HL-60/S4 treated with phorbol 12-myristate 13-acetate at 8.2 ng/mL for 4 days and 3 days (cell line): ENCODE data around the gene HS3ST5.

ENCODE experiments used
- in situ Hi-C: fragments of 300-500 bp; cut with MboI; formaldehyde crosslinking; loops from 2 replicates; pipeline ENCODE4 v1.15.0; 2022; ENCODE audit warnings: low sequenced_read_pairs

Gene HS3ST5, protein sequence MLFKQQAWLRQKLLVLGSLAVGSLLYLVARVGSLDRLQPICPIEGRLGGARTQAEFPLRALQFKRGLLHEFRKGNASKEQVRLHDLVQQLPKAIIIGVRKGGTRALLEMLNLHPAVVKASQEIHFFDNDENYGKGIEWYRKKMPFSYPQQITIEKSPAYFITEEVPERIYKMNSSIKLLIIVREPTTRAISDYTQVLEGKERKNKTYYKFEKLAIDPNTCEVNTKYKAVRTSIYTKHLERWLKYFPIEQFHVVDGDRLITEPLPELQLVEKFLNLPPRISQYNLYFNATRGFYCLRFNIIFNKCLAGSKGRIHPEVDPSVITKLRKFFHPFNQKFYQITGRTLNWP

DNA sequence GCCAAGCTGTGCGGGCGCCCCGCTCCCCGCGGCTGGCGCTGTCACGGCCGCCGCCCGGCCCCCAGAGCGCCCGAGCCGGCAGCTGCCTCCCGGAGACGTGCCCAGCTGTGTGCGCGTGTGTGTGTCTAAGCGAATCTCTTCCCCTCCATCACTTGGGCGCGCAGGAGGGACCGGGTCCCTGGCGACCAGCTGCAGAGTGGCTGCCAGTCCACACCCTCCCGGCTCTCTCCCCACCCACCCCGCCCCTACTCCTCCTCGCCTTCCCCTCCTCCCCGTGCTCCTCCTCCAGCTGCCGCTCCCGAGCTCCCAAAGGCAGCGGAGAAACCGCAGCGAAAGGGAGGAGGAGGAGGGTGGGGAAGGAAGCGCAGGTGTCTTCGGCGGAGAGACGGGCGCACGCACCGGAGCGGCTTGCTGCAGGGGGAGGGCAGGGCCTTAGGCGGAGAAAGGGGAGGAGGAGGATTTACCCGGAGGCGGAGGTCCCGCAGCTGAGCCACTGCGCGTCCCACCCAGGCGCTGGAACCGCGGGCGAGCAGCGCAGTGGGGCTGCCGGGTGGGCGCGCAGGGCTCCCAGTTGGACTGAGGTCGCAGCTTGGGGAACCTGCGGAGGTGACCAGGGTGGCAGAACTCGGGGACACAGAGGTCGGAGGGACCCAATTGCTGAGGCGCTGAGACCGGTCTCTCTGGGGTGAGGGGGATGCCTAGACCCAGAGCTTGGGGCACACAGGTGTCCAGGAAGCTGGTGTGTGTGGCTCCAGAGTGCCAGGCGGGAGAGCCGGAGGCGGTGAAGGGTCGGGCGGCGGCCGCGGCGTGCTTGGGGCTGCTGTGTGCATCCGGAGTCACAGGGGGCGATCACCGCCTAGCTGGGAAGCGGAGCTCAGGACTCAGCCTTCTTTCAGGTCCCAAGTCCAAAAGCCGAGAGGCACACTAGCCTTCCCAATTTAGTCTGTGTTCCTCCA lies at the start of gene HS3ST5:
HS3ST5 (minus strand) TSS at position 198 of the 956 bp plus-strand sequence. CDS start 280,178 bp downstream, outside the sequence.
- in situ Hi-C loops: no loop called here

DNA sequence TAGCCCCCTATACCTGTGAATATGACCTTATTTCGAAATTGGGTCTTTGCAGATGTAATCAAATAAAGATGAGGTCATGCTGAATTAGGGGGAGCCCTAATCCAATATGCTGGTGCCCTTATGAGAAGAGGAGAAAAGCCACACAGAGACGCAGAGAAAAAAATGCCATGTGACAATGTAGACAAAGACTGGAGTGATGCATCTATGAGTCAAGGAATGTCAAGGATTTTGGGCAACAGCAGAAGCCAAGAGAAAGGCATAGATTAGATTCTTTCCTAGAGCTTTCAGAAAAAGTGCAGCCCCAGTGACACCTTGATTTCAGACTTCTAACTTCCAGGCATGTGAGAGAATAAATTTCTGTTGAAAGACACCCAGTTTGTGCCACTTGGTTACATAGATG lies 47.4 kb upstream of the HS3ST5 start:
- in situ Hi-C loops: no loop called here

DNA sequence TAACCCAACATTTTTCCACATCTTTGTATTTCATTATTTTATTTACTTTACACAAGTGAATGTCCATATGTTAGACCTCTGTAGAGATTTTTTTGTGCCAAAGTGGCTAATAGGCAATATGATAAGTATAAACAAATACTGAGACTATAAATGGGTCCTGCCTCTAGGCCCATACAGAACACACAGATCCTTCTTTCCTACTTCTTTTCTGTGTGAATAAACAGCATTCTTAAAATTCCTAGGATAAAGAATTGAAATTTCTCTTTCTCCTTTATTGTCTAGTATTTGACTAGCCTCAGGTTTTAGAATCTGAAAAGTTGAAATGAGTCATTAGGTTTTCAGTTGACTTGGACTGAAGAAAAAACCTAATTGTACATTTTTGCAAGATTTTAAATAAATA lies 46.3 kb upstream of the HS3ST5 start:
- in situ Hi-C loops: no loop called here

DNA sequence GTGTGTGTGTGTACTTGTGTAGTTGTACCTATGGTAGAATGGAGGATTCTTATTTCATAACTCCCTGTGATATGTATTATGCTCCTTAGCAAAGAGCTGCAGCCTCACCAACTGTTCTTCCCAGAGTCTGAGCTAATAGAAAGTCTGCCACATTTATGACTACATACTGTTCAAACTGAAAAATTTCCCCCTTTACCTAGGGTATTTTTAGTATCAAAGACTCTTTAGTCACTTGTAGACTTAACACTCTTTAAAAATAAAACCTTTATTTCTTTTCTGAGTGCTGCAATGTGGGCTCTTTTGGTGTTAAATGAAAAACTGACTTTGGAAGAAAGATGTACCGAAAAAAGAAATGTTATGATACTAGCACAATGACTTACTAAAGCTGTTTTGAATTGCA lies 39.6 kb upstream of the HS3ST5 start:
- in situ Hi-C loops: no loop called here

DNA sequence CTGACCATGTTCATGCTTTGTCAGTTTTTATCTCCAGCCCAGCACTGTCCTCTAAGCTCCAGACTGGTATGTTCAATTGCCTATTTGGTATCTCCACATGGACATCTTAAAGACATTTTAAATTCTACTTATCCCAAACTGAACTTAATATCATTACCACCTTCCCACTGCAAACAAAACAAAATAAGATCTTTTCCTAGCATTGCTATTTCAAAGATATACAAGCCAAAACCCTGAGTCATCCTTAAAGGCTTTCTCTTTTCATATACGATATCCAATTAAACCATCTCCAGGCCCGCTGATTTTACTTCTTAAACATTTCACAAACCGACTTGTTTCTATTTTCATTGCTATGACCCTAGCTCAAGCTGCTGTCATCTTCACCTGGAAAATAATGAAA lies 35.1 kb upstream of the HS3ST5 start:
- in situ Hi-C loops: no loop called here

DNA sequence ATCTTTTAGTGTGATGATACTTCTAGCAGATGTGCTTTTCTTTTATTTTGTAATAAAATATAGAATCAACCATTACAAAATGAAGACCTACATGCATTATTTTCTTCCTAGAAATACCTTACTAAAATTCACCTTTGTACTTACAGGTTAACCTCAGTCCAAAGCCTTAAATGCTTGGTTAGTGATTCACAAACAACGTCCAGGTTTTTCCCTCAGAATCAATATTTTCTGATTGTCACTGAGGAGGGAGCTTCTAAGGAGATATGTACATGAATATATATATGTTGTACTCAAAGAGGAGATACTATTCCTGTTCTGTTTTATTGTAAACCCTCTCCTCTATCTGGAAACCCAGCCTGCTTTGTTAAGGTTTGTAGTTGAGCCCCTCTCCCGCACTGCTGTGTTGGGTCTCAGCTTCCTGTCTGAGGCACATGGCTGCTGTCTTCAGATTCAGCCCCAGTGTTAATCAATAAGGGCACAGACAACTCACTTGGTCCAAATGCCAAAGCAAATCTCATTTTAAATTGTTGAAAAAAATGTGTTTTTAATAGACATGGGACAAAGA lies 33.9 kb upstream of the HS3ST5 start:
- in situ Hi-C loops: no loop called here

DNA sequence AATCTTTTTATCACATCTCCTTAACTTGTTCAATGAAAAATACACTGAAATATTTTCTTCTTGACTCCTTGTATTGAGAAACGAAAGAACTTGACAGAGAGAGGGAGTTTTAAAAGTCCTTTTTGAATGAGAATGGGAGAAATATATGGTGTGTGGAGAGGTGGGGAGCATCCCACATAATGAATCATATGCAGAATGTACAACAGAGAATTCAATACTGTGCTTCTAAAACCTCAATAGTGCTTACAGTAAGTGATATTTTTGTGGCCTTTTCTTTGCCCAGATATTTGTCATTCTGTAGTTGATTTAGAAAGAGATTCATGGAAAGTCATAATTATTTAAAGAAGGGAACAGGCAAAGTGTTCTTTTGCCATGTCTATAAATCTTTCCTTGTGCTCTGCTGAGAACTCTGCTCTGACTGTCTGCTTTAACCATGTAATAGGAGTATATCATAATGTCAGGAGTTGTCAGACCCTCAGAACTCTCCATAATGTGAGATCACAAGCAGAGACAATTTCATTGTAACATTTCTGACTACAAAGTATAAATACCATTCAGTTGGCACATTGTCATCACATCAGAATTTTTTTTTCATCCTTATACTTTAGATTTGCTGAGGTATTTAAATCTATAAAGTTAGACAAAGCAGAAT lies 32.8 kb upstream of the HS3ST5 start:
- in situ Hi-C loops: no loop called here

DNA sequence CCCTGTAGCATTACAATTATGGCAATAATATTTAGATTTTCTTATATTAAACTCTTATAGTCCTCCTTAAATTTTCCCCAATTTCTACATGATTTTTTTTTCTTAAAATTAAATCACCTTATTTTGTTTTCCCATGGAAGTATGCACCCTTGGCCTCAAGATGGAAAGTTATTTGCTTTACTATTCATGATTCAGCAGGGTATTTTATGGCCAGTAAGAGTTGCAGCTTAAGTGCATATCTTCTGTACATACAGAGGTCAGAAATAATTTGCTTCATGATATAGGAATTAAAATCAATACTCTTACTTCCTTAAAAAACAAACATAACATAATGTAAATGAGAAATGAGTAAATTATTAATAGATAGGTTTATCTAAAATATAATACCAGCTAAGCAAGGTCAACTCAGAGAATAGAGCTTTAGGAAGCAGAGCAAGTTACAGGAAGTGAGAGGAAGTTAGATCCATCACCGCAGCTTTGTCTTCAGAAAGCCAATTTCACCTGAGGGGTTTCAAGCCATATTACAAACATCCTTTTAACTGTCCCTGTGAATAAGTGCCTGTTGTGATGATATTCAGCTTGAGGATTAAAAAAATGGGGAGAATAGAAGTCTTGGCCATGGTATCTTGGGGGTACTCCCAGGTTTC lies 24.6 kb upstream of the HS3ST5 start:
- in situ Hi-C loops: no loop called here

DNA sequence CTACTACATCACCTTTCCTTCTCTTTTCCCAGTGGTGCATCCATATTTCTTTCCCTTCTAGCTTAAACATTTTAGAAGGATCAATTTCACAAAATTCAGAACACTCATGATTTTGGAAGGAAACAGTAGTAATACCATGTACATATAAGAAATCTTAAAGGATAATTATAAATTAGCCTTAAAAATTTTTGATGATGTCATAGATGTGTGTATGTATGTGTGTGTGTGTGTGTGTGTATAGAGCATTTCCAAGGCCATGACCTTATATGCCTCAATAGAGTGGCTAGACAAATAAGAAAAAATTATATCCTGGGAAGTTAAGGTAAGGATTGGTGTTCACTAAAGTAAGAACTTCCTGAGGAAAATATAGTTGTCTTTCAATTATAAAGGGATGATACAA lies 24.1 kb upstream of the HS3ST5 start:
- in situ Hi-C loops: no loop called here

DNA sequence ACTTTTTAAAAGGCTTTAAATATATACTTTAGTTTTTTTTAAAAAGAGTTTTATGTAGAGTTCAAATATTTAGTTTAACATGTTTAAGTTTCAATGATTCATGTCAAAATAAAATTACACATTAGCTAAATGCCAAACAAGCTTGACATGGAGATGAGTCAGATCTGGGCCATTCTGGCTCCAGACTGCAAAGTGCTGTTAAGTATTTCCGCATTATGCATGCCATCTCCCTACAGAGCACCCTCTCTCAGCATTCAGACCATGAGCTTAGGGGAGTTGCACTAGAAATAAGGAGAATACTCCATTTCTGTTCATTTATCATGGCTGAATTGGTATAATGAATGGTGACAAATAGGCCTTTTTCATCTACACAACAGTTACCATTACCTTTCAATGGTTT lies 21.5 kb upstream of the HS3ST5 start:
- in situ Hi-C loops: no loop called here

DNA sequence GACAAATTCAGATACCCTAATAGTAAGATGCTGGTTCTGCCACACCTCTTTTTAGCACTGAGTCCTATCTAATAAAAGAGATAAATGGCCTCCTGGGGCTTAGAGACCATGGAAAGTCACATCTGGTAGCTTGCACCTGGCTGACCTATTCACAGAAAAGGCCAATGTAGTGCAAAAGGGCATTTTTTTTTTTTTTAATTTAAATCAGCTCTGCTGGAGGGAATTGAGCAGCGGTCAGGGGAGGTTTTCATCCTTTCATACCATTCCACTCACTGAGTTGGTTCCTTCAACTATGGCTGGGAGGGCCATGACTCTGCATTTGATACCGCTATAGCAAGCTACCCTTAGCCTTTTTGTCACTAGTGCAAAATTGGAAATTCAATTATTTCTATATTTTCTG lies 20.1 kb upstream of the HS3ST5 start:
- in situ Hi-C loops: no loop called here

DNA sequence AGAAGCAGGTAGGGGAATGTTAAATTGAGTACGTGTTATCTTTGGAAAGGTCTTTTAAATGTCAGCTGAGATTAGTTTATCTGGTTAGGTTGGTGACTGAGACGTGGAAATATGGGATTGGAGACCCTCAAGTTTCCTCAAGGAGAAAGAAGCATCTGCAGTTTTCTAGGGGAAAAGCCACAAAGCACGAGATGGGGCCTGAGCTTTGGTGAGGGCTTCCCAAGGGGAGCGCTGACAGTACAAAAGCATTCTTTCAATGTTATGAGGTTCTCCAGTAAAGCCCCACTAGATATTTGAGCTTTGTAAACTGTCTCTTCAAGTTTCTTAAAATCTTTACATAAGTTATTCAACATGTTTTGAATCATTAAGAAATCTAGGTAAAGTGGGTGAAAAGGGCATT lies 19.6 kb upstream of the HS3ST5 start:
- in situ Hi-C loops: no loop called here

DNA sequence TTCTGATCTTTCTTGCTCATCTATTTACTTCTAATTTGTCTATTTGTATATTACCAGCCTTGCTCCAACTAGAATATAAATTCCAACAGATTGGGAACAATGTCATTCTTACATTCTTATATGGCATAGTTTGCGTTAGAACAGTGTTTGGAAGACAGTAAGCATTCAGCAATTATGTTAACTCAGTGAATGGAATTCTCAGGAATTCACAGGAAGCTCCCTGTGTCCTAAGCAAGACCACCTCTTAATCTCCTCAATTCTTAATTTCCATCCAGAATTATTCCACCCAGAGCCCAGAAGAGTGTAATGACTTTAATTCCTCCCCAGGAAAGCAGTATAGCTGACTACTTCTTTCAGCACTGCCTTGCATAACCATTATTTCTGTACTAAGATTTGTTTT lies 18.2 kb upstream of the HS3ST5 start:
- in situ Hi-C loops: no loop called here

DNA sequence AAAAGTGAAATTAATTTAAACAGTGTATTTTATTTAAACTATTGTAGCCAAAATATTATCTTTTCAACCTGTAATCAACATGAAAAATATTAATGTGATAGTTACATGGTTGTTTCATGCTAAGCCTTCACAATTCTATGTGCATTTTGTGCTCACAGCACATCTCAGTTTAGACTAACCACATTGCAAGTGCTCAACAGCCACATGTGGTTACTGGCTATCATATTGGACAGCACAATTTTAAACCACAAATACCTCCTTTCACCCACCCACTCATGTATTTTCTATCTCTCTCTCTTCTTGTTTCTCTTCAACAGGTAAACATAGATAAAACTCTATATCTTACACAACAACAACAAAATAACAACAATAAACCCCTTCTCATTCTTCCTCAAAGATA lies 12.5 kb upstream of the HS3ST5 start:
- in situ Hi-C loops: no loop called here

DNA sequence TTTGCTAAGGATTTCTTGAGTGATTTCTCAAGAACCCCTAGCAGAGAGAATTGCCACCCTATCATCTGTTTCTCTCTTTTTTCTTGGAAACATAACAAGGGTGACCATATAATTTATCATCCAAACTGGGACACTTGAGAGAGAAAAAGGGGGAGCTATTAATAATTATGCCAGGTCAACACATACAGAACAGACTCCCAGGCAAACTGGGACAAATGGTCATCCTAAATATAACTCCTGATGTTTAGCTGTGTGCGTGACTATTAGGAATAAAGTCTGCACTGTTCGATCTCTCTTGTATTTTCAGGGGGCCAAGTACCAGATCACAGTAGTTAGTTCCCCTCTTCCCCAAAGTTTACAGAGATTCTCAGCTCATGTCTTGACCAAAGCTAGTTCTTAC lies 11.7 kb upstream of the HS3ST5 start:
- in situ Hi-C loops: no loop called here

DNA sequence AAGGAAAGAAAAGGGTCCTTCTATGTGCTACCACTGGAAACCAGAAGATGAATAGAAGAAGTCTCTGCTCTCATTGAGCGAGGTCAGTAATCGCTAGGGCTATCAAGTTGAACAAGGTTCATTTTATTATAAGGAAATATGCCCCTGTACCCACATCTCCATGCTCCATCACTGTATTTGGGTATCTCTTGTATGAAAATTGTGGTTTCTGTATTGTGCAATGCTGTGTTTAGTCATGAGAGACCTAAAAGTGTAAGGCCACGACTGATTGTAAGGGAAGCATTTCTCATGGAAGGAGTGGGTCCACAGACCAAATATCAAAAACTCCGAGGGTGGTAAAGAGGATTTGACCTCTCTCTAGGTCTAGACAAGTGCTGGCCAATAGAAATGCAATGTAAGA lies 3.6 kb upstream of the HS3ST5 start:
- in situ Hi-C loops: no loop called here

DNA sequence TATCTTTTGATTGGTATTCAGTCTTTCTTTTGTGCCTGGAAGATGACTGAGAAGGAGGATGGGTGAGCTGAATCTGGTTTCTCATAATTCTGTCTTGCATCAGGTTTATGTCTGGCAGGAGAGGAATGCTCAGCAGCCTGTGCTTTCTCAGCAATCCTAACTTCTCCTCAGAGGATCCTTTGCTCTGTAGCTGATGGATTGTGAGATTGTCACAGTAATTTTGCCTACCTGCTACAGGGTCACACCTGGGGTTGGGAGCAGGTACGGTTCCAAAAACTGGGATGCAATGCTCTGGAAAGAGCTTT lies 2.1 kb upstream of the HS3ST5 start:
- in situ Hi-C loops: no loop called here

DNA sequence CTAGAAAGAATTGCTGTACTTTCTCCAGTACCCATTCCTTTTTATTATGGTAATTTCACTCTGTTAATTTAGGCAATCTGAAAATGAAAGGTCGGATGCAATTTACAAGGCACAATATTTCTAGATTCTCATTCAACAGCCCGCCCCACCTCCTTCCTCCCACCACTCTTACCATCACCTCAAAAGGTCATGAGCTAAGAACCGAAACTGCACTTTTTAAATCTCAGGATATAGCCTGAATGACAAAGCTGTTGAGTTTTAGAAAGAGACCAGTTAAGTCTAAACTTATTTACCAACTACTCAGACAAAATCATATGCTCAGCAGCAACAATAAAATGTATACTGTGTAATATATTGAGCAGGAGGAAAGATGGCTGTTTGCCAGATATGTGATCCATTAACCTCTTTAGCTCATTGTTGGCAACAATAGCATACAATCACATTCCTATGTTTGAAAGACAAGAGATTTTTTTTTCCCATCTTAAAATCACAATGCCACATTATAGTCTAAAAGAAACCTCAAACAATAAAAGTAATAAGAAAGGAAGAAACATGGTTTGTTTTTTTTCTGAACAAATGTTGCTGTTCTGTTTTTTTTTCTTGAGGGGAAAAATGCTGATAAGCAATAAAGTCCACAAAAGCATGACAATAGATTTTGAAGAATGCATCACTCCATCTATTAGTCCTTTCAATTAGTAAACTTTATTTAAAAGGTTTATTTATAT lies 1.6 kb upstream of the HS3ST5 start:
- in situ Hi-C loops: no loop called here

DNA sequence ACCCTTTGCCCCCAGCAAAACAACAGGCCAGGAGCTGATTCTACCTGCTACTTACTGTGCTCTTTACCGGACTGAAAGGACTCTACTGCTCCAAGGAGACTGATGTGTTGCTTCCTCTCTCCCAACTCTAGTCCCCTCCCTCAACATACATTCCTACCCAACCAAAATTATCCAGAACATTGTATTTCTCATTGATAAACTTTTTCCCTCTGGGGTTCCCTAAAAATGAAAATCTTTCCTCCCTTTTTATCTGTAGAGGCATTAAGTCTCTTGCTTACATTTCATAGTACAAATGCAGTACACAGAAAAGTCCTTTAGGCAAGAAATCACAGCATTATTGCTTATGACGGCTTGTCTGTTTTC lies 940 bp upstream of the HS3ST5 start:
- in situ Hi-C loops: no loop called here

DNA sequence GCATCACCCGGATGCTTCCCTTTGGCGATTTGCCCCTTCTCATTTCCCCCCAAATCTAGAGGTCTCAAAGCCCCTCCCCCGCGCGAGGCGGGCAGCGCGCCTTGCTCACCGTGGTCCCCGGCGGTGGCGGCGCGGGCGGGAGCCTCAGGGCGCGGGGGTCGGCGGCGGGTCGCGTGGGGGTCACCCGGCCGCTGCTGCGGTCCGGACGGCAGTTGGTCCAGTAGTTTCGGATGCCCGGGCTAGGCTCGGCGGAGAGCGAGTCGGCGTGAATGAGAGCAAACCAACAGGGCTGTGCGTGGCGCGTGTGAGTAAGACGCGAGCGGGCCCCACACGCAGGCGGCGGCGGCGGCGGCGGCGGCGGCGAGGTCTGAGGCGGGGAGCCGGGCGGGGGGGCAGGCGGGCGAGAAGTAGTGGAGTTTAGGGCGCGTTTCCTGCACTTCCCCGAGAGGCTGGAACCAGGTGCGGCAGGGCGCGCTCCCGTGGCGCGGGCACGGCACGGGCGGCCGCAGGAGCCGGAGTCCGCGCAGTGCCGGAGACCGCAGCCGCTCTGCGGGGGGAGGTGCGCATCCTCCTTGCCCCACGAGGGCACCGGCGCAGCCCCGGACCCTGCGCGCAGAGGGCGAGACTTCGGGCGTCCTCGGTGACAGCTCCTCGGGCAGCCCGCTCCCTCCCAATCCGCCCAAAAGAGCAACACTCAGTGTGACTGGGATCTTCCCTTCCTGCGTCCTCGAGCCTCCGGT lies 567 bp downstream of the HS3ST5 start:
- in situ Hi-C loops: no loop called here
